Gastroesophageal sphincter (tissue), 4 donors: Measurements from ENCODE around the gene CNTNAP1. TPM values are rescaled to one million over a fixed set of nuclear protein-coding genes. Genes with fewer than 3 reads are reported as not detected.
A peak's percentile ranks its signal among the peaks of the same experiment; 100 is the strongest.

Experiments used
- ATAC-seq: fragments of 150-250 bp; one replicate; pipeline ENCODE4 v1.9.1; 2016; ENCODE audit warnings: mild to moderate bottlenecking, moderate library complexity
- H3K27ac ChIP-seq, 4 donors: fragments of 200-600 bp; sonication (generic) in 3 of 4; 1 replicate in 3 of 4; 2 replicates in 1 of 4; pipeline ENCODE4 v1.5.1; 2016 to 2019
- H3K27me3 ChIP-seq: fragments of 200-600 bp; sonication (generic); one replicate; pipeline ENCODE4 v1.5.1; 2019
- H3K36me3 ChIP-seq, 2 donors: fragments of 200-600 bp; sonication (generic); one replicate each; pipeline ENCODE4 v1.5.1; 2019; ENCODE audit warnings: control low read depth in 1 of 2
- H3K4me1 ChIP-seq, 3 donors: fragments of 200-600 bp; sonication (generic); 1 replicate in 2 of 3; 2 replicates in 1 of 3; pipeline ENCODE4 v1.5.1; 2016 to 2019; ENCODE audit warnings: control low read depth in 2 of 3
- H3K4me3 ChIP-seq, 2 donors: fragments of 200-600 bp; sonication (generic); one replicate each; pipeline ENCODE4 v1.5.1; 2019; ENCODE audit warnings: mild to moderate bottlenecking in 1 of 2, moderate library complexity in 1 of 2
- H3K9me3 ChIP-seq, 3 donors: fragments of 200-600 bp; sonication (generic); one replicate each; pipeline ENCODE4 v1.5.1; 2017 to 2019; ENCODE audit warnings: control low read depth in 2 of 3
- EP300 ChIP-seq: sonication (generic); formaldehyde crosslinking; IDR thresholded peaks from one replicate; pipeline ENCODE4 v1.6.1; 2017; ENCODE audit warnings: antibody characterized with exemption, mild to moderate bottlenecking
- POLR2A ChIP-seq, 2 donors: fragments of 450-650 bp; IDR thresholded peaks; one replicate each; pipeline ENCODE4 v1.6.1; 2017; ENCODE audit warnings: antibody characterized with exemption in 2 of 2, mild to moderate bottlenecking in 2 of 2, moderate library complexity in 1 of 2
- POLR2AphosphoS5 ChIP-seq: sonication (generic); formaldehyde crosslinking; IDR thresholded peaks from one replicate; pipeline ENCODE4 v1.6.1; 2017; ENCODE audit warnings: antibody characterized with exemption
- WGBS, 2 donors: methylation state at CpG; one replicate each; pipeline ENCODE4 v1.1.5; 2018; ENCODE audit warnings: low coverage in 1 of 2; 5-methylcytosine and 5-hydroxymethylcytosine counted together
- total RNA-seq, 4 donors: library from RNA; depleted of rRNA; stranded (reverse); fragments of >200 nt; gene quantifications; one replicate each; pipeline ENCODE4 v1.1.0, GENCODE V29; 2016
- TF ChIP-seq, protein P1 (sequence below), 4 experiments: fragments of 200-600 bp in 2 of 4; fragments of 450-650 bp in 2 of 4; sonication (generic) in 1 of 4; IDR thresholded peaks; one replicate each; pipeline ENCODE4 v1.5.1; 2017 to 2019; ENCODE audit warnings: antibody characterized with exemption in 4 of 4, mild to moderate bottlenecking in 2 of 4, moderate library complexity in 2 of 4

Gene CNTNAP1
- total RNA-seq, 4 donors from 2014 or later, result 1.7 to 14.5 (median 9.1) TPM

DNA sequence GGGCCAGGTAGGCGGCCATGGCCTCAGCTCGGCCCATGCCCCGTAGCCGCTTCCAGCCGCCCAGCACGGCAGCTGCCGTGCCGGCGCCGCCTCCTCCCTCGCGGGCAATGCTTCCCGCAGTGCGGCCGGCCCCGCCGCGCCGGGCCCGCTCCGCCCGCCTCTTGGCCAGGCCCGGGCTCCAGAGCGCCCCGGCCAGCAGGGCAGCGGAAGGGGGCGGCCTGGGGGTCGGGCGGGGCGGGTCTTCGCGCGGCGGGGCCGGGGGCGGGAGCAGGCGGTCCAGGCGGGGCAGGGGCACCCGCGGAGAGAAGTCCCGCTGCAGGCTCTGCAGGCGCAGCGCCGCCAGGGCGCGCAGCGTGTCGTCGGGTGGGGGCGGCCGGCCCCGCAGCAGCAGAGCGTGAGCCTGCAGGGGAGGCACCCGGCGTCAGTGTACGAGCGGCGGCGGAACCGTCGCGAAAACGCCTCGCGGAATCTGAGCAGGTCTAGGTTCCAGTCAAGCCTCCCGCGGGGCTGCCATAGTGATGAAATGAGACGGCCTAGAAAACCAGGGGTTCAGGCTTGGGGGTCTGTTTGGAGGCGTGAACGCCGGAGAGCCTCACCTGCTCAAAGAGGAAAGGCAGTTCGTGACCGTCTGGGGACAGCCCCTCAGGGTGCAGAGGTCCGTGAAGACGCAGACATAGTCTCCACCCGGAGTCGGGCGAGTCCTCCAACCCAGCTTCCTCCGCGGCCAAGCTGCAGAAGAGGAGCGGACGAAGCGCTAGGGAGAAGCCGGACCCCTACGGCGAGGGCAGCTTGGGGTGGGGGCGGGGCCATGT is 12.1 kb upstream of the CNTNAP1 start:
- Histone ChIP-seq H3K27me3 (no peaks in the 10 kb centered on the region), H3K4me1 (peaks cover 8 to 93% (median 35%) of the 10 kb centered on the region in 3 donors), H3K9me3 (no peaks in the 10 kb centered on the region), H3K27ac (peak overlapping the region in 3 of 4 donors; percentile 70 to 99 (median 98)), H3K4me3 (no peak overlapping the region), H3K36me3 (peaks cover 0 to 78% of the 10 kb centered on the region in 2 donors)
- 24 to 86% methylated on average over 5 to 8 of the region's 87 CpGs for WGBS, 2 donors
- TF ChIP-seq EP300 (no peak), POLR2A (IDR thresholded peaks at IDR 0.05) (no peak), POLR2AphosphoS5 (no peak)
- no peak for ATAC-seq

DNA sequence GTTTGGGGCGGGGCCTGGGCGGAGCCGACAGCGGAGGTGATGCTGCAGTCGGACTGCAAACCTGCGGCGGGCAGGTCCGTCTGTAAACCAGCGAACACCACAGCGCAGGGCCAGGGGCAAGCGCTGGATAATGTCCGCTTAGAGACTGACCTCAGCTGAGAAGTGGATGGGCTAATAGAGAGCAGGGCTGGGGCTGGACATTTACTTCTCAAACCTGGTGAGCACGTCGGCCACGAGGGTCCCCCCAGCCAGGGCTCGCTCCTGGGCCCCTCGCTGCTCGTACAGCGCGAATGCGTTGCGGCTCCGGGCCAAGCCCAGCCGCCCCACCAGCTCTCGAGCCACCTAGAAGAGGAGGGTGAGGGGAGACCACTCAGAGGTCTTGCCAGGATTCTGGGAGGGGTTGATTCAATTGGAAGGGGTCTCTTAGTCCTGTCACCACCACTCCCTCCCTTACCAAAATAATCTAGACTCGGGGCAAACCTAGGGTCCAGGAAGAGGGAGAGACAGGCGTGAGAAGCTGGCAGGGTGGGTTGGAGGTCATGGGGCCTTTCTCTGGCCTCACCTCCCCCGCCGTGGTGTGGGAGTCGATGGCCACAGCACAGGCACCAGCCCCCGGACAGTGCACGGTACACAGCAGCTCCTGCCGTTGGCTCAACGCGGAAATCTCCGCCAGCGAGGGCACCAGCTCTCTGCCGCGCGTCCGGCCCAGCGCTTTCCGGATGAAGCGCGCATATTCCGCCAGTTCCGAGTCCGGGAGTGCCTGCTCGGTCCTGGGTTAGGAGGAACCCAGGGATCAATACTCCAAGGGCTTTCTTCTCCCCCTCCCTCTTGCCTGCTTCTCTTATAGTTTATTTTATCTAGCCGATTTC is 11.3 kb upstream of the CNTNAP1 start:
- no peaks in the 10 kb centered on the region for H3K9me3 ChIP-seq
- peak overlapping the region in 3 of 4 donors; percentile 33 to 99 (median 98) for H3K27ac ChIP-seq
- WGBS, 2 donors, result 49 to 83% methylated on average over 9 to 25 of the region's 50 CpGs
- TF ChIP-seq POLR2A (IDR thresholded peaks at IDR 0.05) (no peak), POLR2AphosphoS5 (no peak), EP300 (no peak)
- TF ChIP-seq, protein P1, sequence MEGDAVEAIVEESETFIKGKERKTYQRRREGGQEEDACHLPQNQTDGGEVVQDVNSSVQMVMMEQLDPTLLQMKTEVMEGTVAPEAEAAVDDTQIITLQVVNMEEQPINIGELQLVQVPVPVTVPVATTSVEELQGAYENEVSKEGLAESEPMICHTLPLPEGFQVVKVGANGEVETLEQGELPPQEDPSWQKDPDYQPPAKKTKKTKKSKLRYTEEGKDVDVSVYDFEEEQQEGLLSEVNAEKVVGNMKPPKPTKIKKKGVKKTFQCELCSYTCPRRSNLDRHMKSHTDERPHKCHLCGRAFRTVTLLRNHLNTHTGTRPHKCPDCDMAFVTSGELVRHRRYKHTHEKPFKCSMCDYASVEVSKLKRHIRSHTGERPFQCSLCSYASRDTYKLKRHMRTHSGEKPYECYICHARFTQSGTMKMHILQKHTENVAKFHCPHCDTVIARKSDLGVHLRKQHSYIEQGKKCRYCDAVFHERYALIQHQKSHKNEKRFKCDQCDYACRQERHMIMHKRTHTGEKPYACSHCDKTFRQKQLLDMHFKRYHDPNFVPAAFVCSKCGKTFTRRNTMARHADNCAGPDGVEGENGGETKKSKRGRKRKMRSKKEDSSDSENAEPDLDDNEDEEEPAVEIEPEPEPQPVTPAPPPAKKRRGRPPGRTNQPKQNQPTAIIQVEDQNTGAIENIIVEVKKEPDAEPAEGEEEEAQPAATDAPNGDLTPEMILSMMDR (IDR thresholded peaks at IDR 0.05), result no peak
- ATAC-seq, result no peak
- H3K36me3 ChIP-seq, result peaks cover 0 to 70% of the 10 kb centered on the region in 2 donors
- H3K4me3 ChIP-seq, result no peak overlapping the region
- peaks cover 8 to 91% (median 35%) of the 10 kb centered on the region in 3 donors for H3K4me1 ChIP-seq
- no peaks in the 10 kb centered on the region for H3K27me3 ChIP-seq

DNA sequence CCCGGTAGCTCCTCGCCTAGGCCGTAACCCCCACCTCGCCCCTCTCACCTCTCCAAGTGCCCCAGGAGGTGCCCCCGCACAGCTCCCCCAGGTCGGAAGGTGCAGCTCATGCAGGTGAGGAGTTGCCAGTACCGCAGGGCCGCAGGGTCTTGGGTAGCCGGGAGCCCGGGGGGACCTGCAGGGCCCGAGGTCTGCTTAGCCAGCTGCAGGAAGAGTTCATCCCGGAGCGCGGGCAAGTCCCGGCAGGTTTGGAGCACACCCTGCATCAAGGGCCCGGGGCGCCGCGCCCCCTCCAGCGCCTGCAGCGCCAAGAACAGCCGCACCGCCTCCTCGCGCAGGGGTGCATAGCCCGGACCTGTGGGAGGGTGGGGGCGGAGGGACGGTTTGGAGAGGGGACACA is 10.3 kb upstream of the CNTNAP1 start:
- peaks cover 5 to 83% (median 35%) of the 10 kb centered on the region in 3 donors for H3K4me1 ChIP-seq
- WGBS, 2 donors, result 82% methylated on average over 5 of the region's 28 CpGs; no CpG with 5 or more reads in 1 of the 2 donors
- no peak overlapping the region for H3K4me3 ChIP-seq
- H3K9me3 ChIP-seq, result no peaks in the 10 kb centered on the region
- no peaks in the 10 kb centered on the region for H3K27me3 ChIP-seq
- H3K36me3 ChIP-seq, result peaks cover 0 to 59% of the 10 kb centered on the region in 2 donors
- no peak for TF ChIP-seq POLR2AphosphoS5
- TF ChIP-seq POLR2A (IDR thresholded peaks at IDR 0.05), result no peak
- no peak for TF ChIP-seq EP300
- TF ChIP-seq, protein P1 (IDR thresholded peaks at IDR 0.05), result no peak
- no peak for ATAC-seq
- peak overlapping the region in 3 of 4 donors; percentile 94 to 99 (median 98) for H3K27ac ChIP-seq

DNA sequence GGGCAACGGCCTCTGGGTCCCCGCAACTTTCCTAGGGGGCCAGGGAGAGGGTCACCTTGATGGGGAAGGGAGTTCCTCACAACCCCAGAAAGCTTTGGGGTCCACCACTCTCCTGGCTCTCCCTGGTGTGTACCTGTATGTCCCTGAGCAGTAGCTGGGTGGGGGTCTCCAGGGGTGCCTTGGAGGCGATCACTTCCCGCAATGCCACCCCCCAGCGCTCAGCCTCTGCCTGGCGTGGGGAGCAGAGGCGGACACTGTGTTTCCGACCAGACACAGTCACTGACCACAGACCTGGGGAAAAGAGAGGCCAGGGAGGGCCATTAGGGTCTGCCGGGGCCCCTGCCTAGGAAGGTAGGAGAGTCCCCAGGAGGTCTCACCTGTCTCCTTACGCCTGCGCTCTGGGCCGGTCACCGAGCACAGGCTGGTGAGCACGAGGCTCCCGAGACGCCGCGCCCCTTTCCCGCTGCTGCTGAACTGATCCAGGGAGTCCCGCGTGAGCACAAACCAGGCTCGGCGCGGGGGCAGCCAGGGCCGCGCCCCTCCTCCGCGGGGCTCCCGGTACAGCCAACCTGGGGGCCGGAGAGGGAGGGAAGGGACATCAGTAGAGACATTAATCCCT is 9.0 kb upstream of the CNTNAP1 start:
- H3K27ac ChIP-seq, result peak overlapping the region in 3 of 4 donors; percentile 94 to 99 (median 98)
- H3K4me3 ChIP-seq, result peak overlapping the region; percentile 77 to 81
- TF ChIP-seq, protein P1 (IDR thresholded peaks at IDR 0.05), result no peak
- no peak for TF ChIP-seq EP300
- no peak for TF ChIP-seq POLR2A (IDR thresholded peaks at IDR 0.05)
- TF ChIP-seq POLR2AphosphoS5, result no peak
- no peaks in the 10 kb centered on the region for H3K27me3 ChIP-seq
- ATAC-seq, result no peak
- peaks cover 0 to 54% of the 10 kb centered on the region in 2 donors for H3K36me3 ChIP-seq
- H3K4me1 ChIP-seq, result peaks cover 0 to 83% (median 25%) of the 10 kb centered on the region in 3 donors
- no peaks in the 10 kb centered on the region for H3K9me3 ChIP-seq
- WGBS, 2 donors, result no CpG with 5 or more reads among the region's 30 CpGs
